ENCODE measurements around the gene COL16A1. TPM values are rescaled to one million over a fixed set of nuclear protein-coding genes. Genes with fewer than 3 reads are reported as not detected.

COL16A1 gene
- total RNA-seq, 1 donor from 2014 or later: 11.8 TPM

DNA sequence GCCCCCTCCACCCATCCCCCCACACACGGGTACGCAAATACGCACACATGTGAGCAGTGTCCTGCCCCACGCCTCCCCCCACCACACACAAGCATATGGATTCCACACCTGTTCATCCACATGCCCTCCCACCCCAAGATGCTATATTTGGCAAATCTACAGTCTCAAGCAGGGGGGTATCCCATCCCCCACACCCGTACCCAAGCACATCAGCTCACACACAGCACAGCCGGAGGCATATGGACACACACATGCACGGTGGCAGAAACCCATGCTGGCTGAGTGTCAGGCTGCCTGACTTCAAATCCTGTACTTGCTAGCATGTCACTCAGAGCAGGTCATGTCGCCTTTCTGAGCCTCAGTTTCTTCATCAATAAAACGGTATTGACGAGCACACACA lies 10.6 kb downstream of the COL16A1 start:
- Histone ChIP-seq H3K4me3 (no peak overlapping the region), H3K4me1 (no peaks in the 10 kb centered on the region), H3K27ac (no peak overlapping the region), H3K36me3 (peaks cover 7% of the 10 kb centered on the region), H3K9me3 (no peaks in the 10 kb centered on the region), H3K27me3 (ENCODE audit: low read depth) (peaks cover 10% of the 10 kb centered on the region)
- TF ChIP-seq CTCF (IDR thresholded peaks at IDR 0.05): no peak
- intact Hi-C loops (cut with DNase I): no loop called here
- ATAC-seq (no peak), DNase-seq (no peak)

GRCh38 chr1:31691951-31692350 lies 11.9 kb downstream of the COL16A1 start:
- Histone ChIP-seq H3K4me3 (no peak overlapping the region), H3K27ac (no peak overlapping the region), H3K36me3 (peaks cover 7% of the 10 kb centered on the region), H3K4me1 (no peaks in the 10 kb centered on the region), H3K9me3 (no peaks in the 10 kb centered on the region), H3K27me3 (ENCODE audit: low read depth) (peaks cover 10% of the 10 kb centered on the region)
- no peak for ATAC-seq
- TF ChIP-seq CTCF (IDR thresholded peaks at IDR 0.05): no peak
- intact Hi-C loops (cut with DNase I): no loop called here
- DNase-seq: no peak

DNA sequence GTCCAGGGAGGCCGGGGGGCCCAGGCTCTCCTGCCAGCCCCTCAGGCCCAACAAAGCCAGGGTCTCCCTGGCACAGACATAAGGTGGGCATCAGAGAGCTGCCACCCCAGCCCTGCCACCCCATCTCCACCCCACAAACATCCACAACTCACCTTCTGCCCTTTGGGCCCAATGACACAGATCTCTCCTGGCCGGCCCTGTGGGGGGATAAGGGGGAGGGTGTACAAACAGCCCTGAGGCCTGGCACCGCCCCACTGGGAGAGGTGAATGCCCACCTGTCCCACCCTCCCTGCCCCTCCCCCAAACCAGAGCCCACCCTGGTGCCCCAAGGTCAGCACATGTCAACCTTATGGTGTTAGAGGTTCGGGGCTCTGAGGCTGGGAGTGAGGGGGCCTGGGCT lies 12.4 kb downstream of the COL16A1 start:
- ATAC-seq (no peak), DNase-seq (no peak)
- Histone ChIP-seq H3K27me3 (ENCODE audit: low read depth) (peaks cover 10% of the 10 kb centered on the region), H3K4me1 (no peaks in the 10 kb centered on the region), H3K9me3 (no peaks in the 10 kb centered on the region), H3K4me3 (no peak overlapping the region), H3K36me3 (peaks cover 7% of the 10 kb centered on the region), H3K27ac (no peak overlapping the region)
- no peak for TF ChIP-seq CTCF (IDR thresholded peaks at IDR 0.05)
- intact Hi-C loops (cut with DNase I): no loop called here

DNA sequence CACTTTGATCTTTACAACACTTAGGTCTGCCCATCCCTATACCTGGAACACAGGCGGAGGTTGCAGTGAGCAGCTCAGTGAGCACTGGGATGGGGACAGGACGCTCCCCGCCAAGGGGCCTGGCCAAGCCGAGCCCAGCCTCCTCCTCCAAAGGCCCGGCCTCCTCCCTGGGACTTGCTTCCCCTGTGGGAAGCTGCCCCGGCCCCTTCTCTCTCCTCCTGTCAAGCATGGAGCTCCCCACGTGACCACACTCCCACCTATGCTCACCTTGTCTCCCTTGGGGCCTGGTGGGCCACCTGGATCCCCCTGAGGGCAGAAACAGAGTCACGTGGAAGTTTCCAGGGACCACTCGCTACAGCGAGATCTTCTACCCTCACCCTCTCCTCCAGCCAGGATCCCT lies 12.9 kb downstream of the COL16A1 start:
- ATAC-seq (no peak), DNase-seq (no peak)
- intact Hi-C loops (cut with DNase I): no loop called here
- H3K4me1 ChIP-seq: no peaks in the 10 kb centered on the region
- H3K27ac ChIP-seq: no peak overlapping the region
- peaks cover 7% of the 10 kb centered on the region for H3K36me3 ChIP-seq
- peaks cover 9% of the 10 kb centered on the region for H3K27me3 ChIP-seq (ENCODE audit: low read depth)
- no peak for TF ChIP-seq CTCF (IDR thresholded peaks at IDR 0.05)
- H3K4me3 ChIP-seq: no peak overlapping the region
- no peaks in the 10 kb centered on the region for H3K9me3 ChIP-seq

DNA sequence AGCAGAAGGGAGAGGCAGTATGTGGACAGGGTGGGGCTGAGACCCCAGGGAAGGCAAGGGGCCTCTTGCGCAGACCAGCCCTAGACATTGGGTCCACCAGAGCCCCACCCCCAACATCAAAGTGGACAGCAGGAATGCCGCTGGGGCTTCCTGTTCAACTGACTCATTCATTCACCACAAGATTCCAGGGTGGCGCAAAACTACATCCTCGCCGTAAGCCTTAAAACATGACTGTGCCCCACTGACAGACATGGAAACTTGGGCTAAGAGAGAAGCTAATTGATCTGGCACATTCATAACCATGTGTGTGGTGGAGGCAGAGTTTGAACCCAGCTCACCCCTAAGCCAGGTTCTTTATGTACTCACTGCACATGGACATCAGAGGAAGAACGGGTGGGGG lies 14.0 kb downstream of the COL16A1 start:
- intact Hi-C loops (cut with DNase I): no loop called here
- no peak for ATAC-seq
- no peak overlapping the region for H3K27ac ChIP-seq

More for the DNA sequence above, 14.0 kb downstream of the COL16A1 start:
- TF ChIP-seq CTCF (IDR thresholded peaks at IDR 0.05): no peak
- Histone ChIP-seq H3K9me3 (no peaks in the 10 kb centered on the region), H3K27me3 (ENCODE audit: low read depth) (peaks cover 6% of the 10 kb centered on the region), H3K36me3 (peaks cover 7% of the 10 kb centered on the region), H3K4me3 (no peak overlapping the region), H3K4me1 (no peaks in the 10 kb centered on the region)
- no peak for DNase-seq
